ENCODE data around the gene KIRREL1.

KIRREL1 gene

DNA sequence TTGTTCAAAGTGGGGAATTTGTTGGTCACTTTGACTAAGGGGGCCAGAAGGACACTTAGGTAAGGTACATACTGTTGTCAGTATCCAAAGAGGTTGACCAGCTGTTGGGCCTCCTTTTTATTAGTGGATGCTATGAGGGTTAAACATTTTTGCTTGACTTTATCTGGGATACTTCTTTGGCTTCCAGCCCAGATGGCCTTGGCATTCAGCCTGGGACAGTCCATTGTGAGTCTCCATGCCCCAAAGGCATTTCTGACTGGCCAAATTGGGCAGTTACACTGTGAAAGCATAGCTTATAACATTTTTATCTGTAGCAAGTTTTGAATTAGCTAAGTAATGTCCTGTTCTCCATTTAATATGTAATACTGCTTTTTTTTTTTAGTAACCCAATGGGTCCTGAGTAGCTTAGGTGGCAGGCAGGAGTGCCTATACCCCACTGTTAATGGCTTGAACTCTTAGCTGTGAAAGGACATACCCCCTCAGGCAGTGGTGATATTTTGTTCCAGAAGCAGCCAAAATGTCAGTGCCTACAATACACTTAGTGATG is 151.8 kb downstream of the KIRREL1 start:
- TF ChIP-seq, protein P1, sequence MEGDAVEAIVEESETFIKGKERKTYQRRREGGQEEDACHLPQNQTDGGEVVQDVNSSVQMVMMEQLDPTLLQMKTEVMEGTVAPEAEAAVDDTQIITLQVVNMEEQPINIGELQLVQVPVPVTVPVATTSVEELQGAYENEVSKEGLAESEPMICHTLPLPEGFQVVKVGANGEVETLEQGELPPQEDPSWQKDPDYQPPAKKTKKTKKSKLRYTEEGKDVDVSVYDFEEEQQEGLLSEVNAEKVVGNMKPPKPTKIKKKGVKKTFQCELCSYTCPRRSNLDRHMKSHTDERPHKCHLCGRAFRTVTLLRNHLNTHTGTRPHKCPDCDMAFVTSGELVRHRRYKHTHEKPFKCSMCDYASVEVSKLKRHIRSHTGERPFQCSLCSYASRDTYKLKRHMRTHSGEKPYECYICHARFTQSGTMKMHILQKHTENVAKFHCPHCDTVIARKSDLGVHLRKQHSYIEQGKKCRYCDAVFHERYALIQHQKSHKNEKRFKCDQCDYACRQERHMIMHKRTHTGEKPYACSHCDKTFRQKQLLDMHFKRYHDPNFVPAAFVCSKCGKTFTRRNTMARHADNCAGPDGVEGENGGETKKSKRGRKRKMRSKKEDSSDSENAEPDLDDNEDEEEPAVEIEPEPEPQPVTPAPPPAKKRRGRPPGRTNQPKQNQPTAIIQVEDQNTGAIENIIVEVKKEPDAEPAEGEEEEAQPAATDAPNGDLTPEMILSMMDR (IDR thresholded peaks at IDR 0.05; ENCODE audit: control extremely low read depth, extremely low read depth, low read depth, missing control alignments) = no peak
- POLR2A ChIA-PET = no interaction called here
- CTCF ChIA-PET = interaction anchor here (1.0 to 1.5 kb wide), 3 partner anchors 15 to 154 kb away, joined by 3 to 5 read pairs (median 3); no protein-coding TSS in a partner anchor
- DNase-seq (ENCODE audit: extremely low spot score) = no peak

DNA sequence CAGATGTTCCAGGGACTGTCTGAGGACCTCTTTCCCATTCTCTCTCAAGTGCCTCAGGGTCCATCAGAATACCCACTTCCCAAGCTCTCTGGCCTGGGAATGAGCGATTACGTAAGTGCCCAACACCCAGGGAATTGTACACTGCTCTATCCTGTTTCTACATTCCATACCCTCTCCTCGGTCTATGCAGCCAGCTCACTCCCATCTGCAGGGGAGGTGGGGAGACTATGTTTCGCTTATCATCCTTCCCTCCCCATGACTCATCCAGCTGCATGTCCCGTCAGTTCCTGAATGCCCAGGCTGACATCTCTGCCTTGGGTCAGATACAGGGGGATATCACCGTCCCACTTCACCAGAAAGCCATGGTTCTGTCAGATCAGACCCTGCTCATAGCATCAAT is 152.7 kb downstream of the KIRREL1 start:
- DNase-seq (ENCODE audit: extremely low spot score) = no peak
- ChIA-PET CTCF (interaction anchor here (1.3 to 1.5 kb wide), 2 partner anchors 14 to 155 kb away, joined by 3 to 5 read pairs; no protein-coding TSS in a partner anchor), POLR2A (no interaction called here)
- TF ChIP-seq, protein P1 (IDR thresholded peaks at IDR 0.05; ENCODE audit: control extremely low read depth, extremely low read depth, low read depth, missing control alignments) = no peak

DNA sequence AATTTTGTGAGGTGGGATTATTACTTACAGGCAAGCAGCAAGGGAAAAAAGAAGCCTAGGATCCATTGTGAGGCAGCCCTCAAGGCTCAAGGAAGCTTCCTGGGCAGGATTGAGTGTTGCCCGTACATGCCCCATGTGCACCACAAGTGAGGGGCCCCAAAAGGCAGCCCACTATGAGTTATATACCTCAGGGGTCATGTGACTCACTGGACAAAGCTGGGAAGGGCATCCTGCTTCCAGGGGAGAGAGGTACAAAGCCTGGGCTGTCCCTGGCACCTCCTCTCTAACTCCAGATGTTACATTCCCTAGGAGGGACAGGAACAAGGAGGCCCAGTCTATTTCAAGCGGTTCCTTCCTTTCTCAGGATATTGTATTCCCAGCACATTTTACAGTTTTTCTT is 153.3 kb downstream of the KIRREL1 start:
- TF ChIP-seq, protein P1 (IDR thresholded peaks at IDR 0.05; ENCODE audit: control extremely low read depth, extremely low read depth, low read depth, missing control alignments) = no peak
- ChIA-PET CTCF (no interaction called here), POLR2A (no interaction called here)
- DNase-seq (ENCODE audit: extremely low spot score) = no peak

DNA sequence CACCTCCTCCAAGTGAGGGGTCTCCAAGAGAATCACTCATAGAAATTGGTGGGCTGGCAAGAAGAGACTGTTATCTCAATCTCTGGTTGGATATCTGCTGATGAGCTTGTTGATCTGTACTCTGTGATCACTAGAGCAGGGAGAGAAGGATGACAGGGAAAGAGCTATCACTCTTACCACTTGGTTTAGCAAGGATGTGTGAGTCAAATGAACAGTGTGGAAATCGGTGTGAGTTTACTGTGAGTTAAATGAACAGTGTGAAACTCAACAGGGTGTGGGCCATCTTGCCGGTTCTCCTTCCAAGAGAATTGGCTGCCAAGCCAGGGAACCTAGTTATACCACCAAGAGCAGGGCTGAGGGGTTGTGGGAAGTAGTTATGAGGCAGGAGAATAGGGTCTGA is 154.0 kb downstream of the KIRREL1 start:
- TF ChIP-seq, protein P1 (IDR thresholded peaks at IDR 0.05; ENCODE audit: control extremely low read depth, extremely low read depth, low read depth, missing control alignments) = no peak

DNA sequence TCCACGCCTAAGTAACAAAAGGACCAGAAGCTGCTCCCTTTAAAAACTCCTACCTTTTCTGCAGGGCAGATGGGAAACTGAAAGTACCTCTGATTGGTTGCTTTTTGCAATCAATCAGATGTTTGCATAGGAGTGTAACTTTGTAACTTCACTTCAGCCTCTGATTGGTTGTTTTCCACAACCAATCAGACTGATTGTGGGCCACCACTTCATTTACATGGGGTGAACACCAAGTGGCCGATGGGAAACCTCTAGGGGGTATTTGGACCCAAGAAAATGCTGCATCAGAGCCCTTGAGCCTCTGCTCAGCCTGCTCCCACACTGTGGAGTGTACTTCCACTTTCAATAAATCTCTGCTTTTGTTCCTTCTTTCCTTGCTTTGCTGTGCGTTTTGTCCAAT is 154.4 kb downstream of the KIRREL1 start:
- no peak for DNase-seq (ENCODE audit: extremely low spot score)
- ChIA-PET CTCF (no interaction called here), POLR2A (no interaction called here)
- TF ChIP-seq, protein P1 (IDR thresholded peaks at IDR 0.05; ENCODE audit: control extremely low read depth, extremely low read depth, low read depth, missing control alignments) = no peak

More for the DNA sequence above, 154.0 kb downstream of the KIRREL1 start:
- DNase-seq (ENCODE audit: extremely low spot score) = no peak
- CTCF ChIA-PET = no interaction called here
- POLR2A ChIA-PET = no interaction called here

DNA sequence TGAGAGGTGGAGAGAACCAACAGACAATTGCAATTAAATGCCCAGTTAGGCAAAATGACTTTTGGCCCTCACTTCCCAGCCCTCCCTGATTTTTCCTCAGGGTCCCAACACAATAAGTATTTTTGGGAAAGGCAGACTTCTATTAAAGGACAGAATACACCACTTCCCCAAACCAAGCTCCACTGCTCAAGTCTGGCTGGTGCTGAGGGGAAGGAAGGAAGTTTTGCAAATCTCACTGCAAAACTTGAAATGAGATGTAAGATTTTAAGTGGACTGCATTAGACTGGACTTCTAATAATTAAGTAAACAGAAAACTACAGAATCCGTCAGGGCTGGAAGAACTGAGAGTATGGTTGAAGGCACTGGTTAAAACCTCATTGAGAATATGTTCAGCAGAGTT is 155.0 kb downstream of the KIRREL1 start:
- DNase-seq (ENCODE audit: extremely low spot score) = no peak
- ChIA-PET CTCF (no interaction called here), POLR2A (no interaction called here)
- TF ChIP-seq, protein P1 (IDR thresholded peaks at IDR 0.05; ENCODE audit: control extremely low read depth, extremely low read depth, low read depth, missing control alignments) = no peak
